Upper lobe of left lung (tissue), 6 donors: Measurements from ENCODE around the gene AGA. TPM values are rescaled to one million over a fixed set of nuclear protein-coding genes. Genes with fewer than 3 reads are reported as not detected.

Source experiments
- ATAC-seq, 2 donors: fragments of 200-7000 bp; cut with Tn5 transposase; one replicate each; pipeline ENCODE4 v1.9.1; 2022; ENCODE audit warnings: mild to moderate bottlenecking in 2 of 2, moderate library complexity in 2 of 2; ENCODE audit not compliant: low FRiP score in 2 of 2
- DNase-seq, 2 donors: peaks; one replicate each; pipeline ENCODE4 v3.0.0-alpha.2; 2019 to 2020
- H3K27ac ChIP-seq, 4 donors: fragments of 200-600 bp; sonication (generic); one replicate each; pipeline ENCODE4 v1.5.1; 2016 to 2019
- H3K27me3 ChIP-seq, 4 donors: fragments of 200-600 bp; sonication (generic); one replicate each; pipeline ENCODE4 v1.5.1; 2017 to 2019
- H3K36me3 ChIP-seq, 4 donors: fragments of 200-600 bp; sonication (generic); one replicate each; pipeline ENCODE4 v1.5.1; 2016 to 2019
- H3K4me1 ChIP-seq, 4 donors: fragments of 200-600 bp; sonication (generic); one replicate each; pipeline ENCODE4 v1.5.1; 2018 to 2019
- H3K4me3 ChIP-seq, 4 donors: fragments of 200-600 bp; sonication (generic); one replicate each; pipeline ENCODE4 v1.5.1; 2017 to 2019; ENCODE audit warnings: mild to moderate bottlenecking in 2 of 4, moderate library complexity in 1 of 4
- H3K9me3 ChIP-seq, 4 donors: fragments of 200-600 bp; sonication (generic); one replicate each; pipeline ENCODE4 v1.5.1; 2018 to 2019
- EP300 ChIP-seq, 4 donors: sonication (generic); formaldehyde crosslinking; IDR thresholded peaks; one replicate each; pipeline ENCODE4 v1.5.1; 2017; ENCODE audit warnings: antibody characterized with exemption in 4 of 4, control low read depth in 2 of 4
- POLR2A ChIP-seq, 4 donors: fragments of 450-650 bp; IDR thresholded peaks; one replicate each; pipeline ENCODE4 v1.5.1; 2016 to 2017; ENCODE audit warnings: antibody characterized with exemption in 4 of 4, mild to moderate bottlenecking in 2 of 4
- POLR2AphosphoS5 ChIP-seq, 2 donors: sonication (generic); formaldehyde crosslinking; IDR thresholded peaks; one replicate each; pipeline ENCODE4 v1.5.1; 2017; ENCODE audit warnings: antibody characterized with exemption in 2 of 2
- WGBS, 2 donors: methylation state at CpG; one replicate each; pipeline ENCODE4 v1.1.5; 2017 to 2018; 5-methylcytosine and 5-hydroxymethylcytosine counted together
- total RNA-seq, 6 donors: library from RNA; depleted of rRNA in 4 of 6; stranded (reverse); fragments of >200 nt in 4 of 6; gene quantifications; one replicate each; pipeline versions ENCODE4 v1.1.0 to v1.2.1, GENCODE V29; 2016 to 2021
- TF ChIP-seq, protein P1 (sequence below), 6 experiments: fragments of 450-650 bp in 4 of 6; fragments of 200-600 bp in 2 of 6; sonication (generic) in 2 of 6; IDR thresholded peaks; one replicate each; pipeline ENCODE4 v1.5.1; 2016 to 2019; ENCODE audit warnings: antibody characterized with exemption in 6 of 6
- donor health status: DM: no; HTN: no; CAD: no; lungs with moderate emphysema.
- donor health status: DM: no; HTN: yes; CAD: no; lungs with severe emphysema.

Gene AGA
- total RNA-seq, 6 donors from 2014 or later: 13.0 to 32.1 (median 25.9) TPM

DNA sequence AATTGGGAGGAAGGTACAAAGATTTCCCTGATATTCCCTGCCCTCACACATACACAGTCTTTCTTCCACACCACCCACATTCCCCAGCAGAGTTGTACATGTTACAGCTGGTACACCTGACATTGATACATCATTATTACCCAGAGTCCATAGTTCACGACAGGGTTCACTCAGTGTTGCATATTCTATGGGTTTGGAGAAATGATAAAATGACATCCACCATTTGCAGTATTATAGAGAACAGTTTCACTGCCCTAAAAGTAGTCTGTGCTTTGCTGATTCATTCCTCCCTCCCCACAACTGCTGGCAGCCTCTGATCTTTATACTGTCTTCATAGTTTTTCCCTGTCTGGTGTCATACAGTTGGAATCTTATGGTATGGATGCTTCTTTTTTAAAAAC, 15.0 kb downstream of the AGA start:
- no peak for ATAC-seq
- H3K27me3 ChIP-seq: no peaks in the 10 kb centered on the region
- H3K4me1 ChIP-seq: no peaks in the 10 kb centered on the region
- 50 to 78% methylated on average over 1 of the region's 1 CpG for WGBS, 2 donors
- no peak overlapping the region for H3K27ac ChIP-seq
- H3K9me3 ChIP-seq: no peaks in the 10 kb centered on the region
- TF ChIP-seq, protein P1, sequence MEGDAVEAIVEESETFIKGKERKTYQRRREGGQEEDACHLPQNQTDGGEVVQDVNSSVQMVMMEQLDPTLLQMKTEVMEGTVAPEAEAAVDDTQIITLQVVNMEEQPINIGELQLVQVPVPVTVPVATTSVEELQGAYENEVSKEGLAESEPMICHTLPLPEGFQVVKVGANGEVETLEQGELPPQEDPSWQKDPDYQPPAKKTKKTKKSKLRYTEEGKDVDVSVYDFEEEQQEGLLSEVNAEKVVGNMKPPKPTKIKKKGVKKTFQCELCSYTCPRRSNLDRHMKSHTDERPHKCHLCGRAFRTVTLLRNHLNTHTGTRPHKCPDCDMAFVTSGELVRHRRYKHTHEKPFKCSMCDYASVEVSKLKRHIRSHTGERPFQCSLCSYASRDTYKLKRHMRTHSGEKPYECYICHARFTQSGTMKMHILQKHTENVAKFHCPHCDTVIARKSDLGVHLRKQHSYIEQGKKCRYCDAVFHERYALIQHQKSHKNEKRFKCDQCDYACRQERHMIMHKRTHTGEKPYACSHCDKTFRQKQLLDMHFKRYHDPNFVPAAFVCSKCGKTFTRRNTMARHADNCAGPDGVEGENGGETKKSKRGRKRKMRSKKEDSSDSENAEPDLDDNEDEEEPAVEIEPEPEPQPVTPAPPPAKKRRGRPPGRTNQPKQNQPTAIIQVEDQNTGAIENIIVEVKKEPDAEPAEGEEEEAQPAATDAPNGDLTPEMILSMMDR (IDR thresholded peaks at IDR 0.05): no peak
- TF ChIP-seq EP300 (IDR thresholded peaks at IDR 0.05): no peak
- TF ChIP-seq POLR2A (IDR thresholded peaks at IDR 0.05): no peak
- no peak for TF ChIP-seq POLR2AphosphoS5 (IDR thresholded peaks at IDR 0.05)
- peaks cover 0 to 10% (median 5%) of the 10 kb centered on the region in 4 donors for H3K36me3 ChIP-seq
- no peak overlapping the region for H3K4me3 ChIP-seq
- no peak for DNase-seq

DNA sequence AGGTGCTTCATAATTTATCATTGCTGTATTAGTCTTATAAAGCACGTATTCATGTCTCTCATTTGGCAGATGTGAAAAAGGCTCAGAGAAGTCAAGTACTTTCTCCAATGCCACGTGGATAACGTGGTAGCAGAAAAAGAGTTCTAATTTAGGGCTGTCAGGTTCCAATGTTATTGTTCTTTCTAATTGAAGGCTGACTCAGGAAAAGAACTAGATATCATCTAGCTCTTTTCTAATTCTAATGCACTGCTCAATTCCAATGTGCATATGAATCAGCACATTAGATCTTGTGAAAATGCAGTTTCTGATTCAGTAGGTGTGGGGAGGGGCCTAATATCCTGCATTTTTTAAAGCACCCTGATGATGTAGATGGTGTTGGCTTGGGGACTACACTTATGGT, 22.8 kb downstream of the AGA start:
- Histone ChIP-seq H3K4me1 (no peaks in the 10 kb centered on the region), H3K27ac (no peak overlapping the region), H3K9me3 (peaks cover 0 to 4% (median 0%) of the 10 kb centered on the region in 4 donors), H3K36me3 (no peaks in the 10 kb centered on the region), H3K4me3 (no peak overlapping the region), H3K27me3 (no peaks in the 10 kb centered on the region)
- WGBS, 2 donors: 86 to 89% methylated on average over 3 of the region's 3 CpGs
- DNase-seq: no peak
- no peak for ATAC-seq
- TF ChIP-seq POLR2AphosphoS5 (IDR thresholded peaks at IDR 0.05): no peak
- TF ChIP-seq, protein P1 (IDR thresholded peaks at IDR 0.05): no peak
- no peak for TF ChIP-seq POLR2A (IDR thresholded peaks at IDR 0.05)
- no peak for TF ChIP-seq EP300 (IDR thresholded peaks at IDR 0.05)

DNA sequence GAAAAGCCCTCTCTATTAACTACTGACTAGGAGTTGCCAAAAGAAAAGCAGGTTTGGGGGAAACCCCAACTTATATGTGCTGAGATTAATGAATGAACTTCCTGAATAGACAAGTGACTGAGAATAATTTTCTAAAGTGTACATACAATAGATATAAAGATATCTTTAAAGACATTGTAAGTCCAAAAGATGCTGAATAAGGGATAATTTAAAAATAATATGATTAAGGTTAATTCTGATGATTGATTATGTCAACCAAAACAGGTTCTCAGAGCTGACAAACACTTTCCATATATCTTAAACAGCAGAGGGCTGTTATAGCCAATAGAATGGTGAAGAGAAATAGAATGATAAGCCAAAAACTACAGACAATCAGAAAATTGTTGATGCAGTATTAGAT, 28.6 kb downstream of the AGA start:
- no peak overlapping the region for H3K27ac ChIP-seq
- H3K36me3 ChIP-seq: no peaks in the 10 kb centered on the region
- no peaks in the 10 kb centered on the region for H3K27me3 ChIP-seq
- H3K4me1 ChIP-seq: no peaks in the 10 kb centered on the region
- H3K9me3 ChIP-seq: peaks cover 0 to 4% (median 0%) of the 10 kb centered on the region in 4 donors
- TF ChIP-seq, protein P1 (IDR thresholded peaks at IDR 0.05): no peak
- TF ChIP-seq EP300 (IDR thresholded peaks at IDR 0.05) (no peak), POLR2AphosphoS5 (IDR thresholded peaks at IDR 0.05) (no peak), POLR2A (IDR thresholded peaks at IDR 0.05) (no peak)
- DNase-seq (no peak), ATAC-seq (no peak)
- H3K4me3 ChIP-seq: no peak overlapping the region

GRCh38 chr4:177413076-177413475, 29.2 kb downstream of the AGA start:
- 73 to 100% methylated on average over 1 of the region's 1 CpG for WGBS, 2 donors
- Histone ChIP-seq H3K9me3 (peaks cover 0 to 4% (median 0%) of the 10 kb centered on the region in 4 donors), H3K4me1 (no peaks in the 10 kb centered on the region), H3K36me3 (no peaks in the 10 kb centered on the region), H3K27ac (no peak overlapping the region), H3K27me3 (no peaks in the 10 kb centered on the region), H3K4me3 (no peak overlapping the region)
- no peak for ATAC-seq
- DNase-seq: no peak
- TF ChIP-seq EP300 (IDR thresholded peaks at IDR 0.05) (no peak), POLR2A (IDR thresholded peaks at IDR 0.05) (no peak), POLR2AphosphoS5 (IDR thresholded peaks at IDR 0.05) (no peak)
- TF ChIP-seq, protein P1 (IDR thresholded peaks at IDR 0.05): no peak

DNA sequence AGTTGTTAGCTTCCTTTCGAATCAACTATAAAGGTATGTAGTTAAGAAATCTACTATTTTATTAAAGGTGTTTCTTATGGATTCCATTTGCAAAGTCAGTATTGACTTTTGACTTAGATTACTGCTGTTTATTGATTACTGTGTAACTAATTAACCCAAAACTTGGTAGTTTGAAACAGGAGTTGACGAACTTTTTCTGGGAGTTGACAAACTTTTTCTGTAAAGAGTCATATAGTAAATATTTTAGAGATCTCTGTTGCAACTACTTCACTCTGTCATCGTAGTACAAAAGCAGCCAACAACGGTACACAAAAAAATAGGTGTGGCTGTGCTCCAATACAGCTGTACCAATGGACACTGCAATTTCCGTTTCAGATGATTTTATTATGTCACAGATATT, 30.2 kb downstream of the AGA start:
- Histone ChIP-seq H3K27ac (no peak overlapping the region), H3K9me3 (peaks cover 0 to 4% (median 0%) of the 10 kb centered on the region in 4 donors), H3K4me1 (no peaks in the 10 kb centered on the region), H3K27me3 (no peaks in the 10 kb centered on the region), H3K36me3 (no peaks in the 10 kb centered on the region), H3K4me3 (no peak overlapping the region)
- DNase-seq (no peak), ATAC-seq (no peak)
- 74 to 77% methylated on average over 5 of the region's 5 CpGs for WGBS, 2 donors
- TF ChIP-seq, protein P1 (IDR thresholded peaks at IDR 0.05): no peak
- TF ChIP-seq EP300 (IDR thresholded peaks at IDR 0.05) (no peak), POLR2AphosphoS5 (IDR thresholded peaks at IDR 0.05) (no peak), POLR2A (IDR thresholded peaks at IDR 0.05) (no peak)
